Measurements from ENCODE around the gene LHX1. TPM values are rescaled to one million over a fixed set of nuclear protein-coding genes. Genes with fewer than 3 reads are reported as not detected.

Gene LHX1
- polyA plus RNA-seq, 1 donor (not counting 4 experiments of a cell fraction or from before 2014, with no cell fraction given) = 0.35 TPM

GRCh38 chr17:36972186-36972700, 35.0 kb downstream of the LHX1 start:
- no peak overlapping the region for H3K27ac ChIP-seq (ENCODE audit: control insufficient read depth, insufficient read depth, low read length)
- dilution Hi-C loops (cut with MboI; ENCODE audit: extremely low pct_ligation_motif_present, low sequenced_read_pairs) = no loop called here
- peaks cover 6% of the 10 kb centered on the region for H4K20me1 ChIP-seq (ENCODE audit: control insufficient read depth, extremely low read depth, insufficient read depth, low read length)
- H3K4me3 ChIP-seq (ENCODE audit: control insufficient read depth in 2 of 3, extremely low read depth in 1 of 3, insufficient read depth in 2 of 3, low read depth in 1 of 3, low read length in 3 of 3) = no peak overlapping the region
- no peak overlapping the region for H2AFZ ChIP-seq (ENCODE audit: control insufficient read depth, low read length)
- H3K9ac ChIP-seq (ENCODE audit: control insufficient read depth, extremely low read depth, insufficient read depth, low read length) = no peak overlapping the region
- no peak overlapping the region for H3K4me2 ChIP-seq (ENCODE audit: control insufficient read depth, extremely low read depth, insufficient read depth, low read depth, low read length)
- H3K4me1 ChIP-seq (ENCODE audit: control insufficient read depth, extremely low read depth, insufficient read depth, low read length) = peaks cover 19% of the 10 kb centered on the region
- peaks cover 34% of the 10 kb centered on the region for H3K79me2 ChIP-seq (ENCODE audit: control insufficient read depth, insufficient read depth, low read length)
- DNase-seq (ENCODE audit: low read depth, low spot score) (no peak), FAIRE-seq (no peak)
- H3K36me3 ChIP-seq (ENCODE audit: control insufficient read depth in 2 of 2, extremely low read depth in 1 of 2, insufficient read depth in 2 of 2, low read length in 2 of 2) = peaks cover 0 to 10% of the 10 kb centered on the region in 2 experiments
- no peak for TF ChIP-seq CTCF (optimal IDR thresholded peaks at IDR 0.05 in 1 of 3, IDR thresholded peaks at IDR 0.05 in 1 of 3, conservative IDR thresholded peaks at IDR 0.05 in 1 of 3; ENCODE audit: extremely low read depth in 1 of 3, insufficient read depth in 2 of 3, low read length in 3 of 3)
- TF ChIP-seq EZH2 (IDR thresholded peaks at IDR 0.05; ENCODE audit: low read length) = no peak
- no peaks in the 10 kb centered on the region for H3K9me3 ChIP-seq (ENCODE audit: control insufficient read depth, low read depth, low read length)
- no peaks in the 10 kb centered on the region for H3K9me1 ChIP-seq (ENCODE audit: control insufficient read depth, extremely low read depth, insufficient read depth, low read length)
- H3K27me3 ChIP-seq (ENCODE audit: control insufficient read depth, extremely low read depth, insufficient read depth, low read length) = no peaks in the 10 kb centered on the region

- Histone ChIP-seq H4K20me1 (ENCODE audit: control insufficient read depth, extremely low read depth, insufficient read depth, low read length) (peaks cover 3% of the 10 kb centered on the region), H3K9me3 (ENCODE audit: control insufficient read depth, low read depth, low read length) (no peaks in the 10 kb centered on the region), H3K4me2 (ENCODE audit: control insufficient read depth, extremely low read depth, insufficient read depth, low read depth, low read length) (no peak overlapping the region), H3K4me3 (ENCODE audit: control insufficient read depth in 2 of 3, extremely low read depth in 1 of 3, insufficient read depth in 2 of 3, low read depth in 1 of 3, low read length in 3 of 3) (no peak overlapping the region), H3K9me1 (ENCODE audit: control insufficient read depth, extremely low read depth, insufficient read depth, low read length) (no peaks in the 10 kb centered on the region), H3K36me3 (ENCODE audit: control insufficient read depth in 2 of 2, extremely low read depth in 1 of 2, insufficient read depth in 2 of 2, low read length in 2 of 2) (peaks cover 0 to 10% of the 10 kb centered on the region in 2 experiments), H3K4me1 (ENCODE audit: control insufficient read depth, extremely low read depth, insufficient read depth, low read length) (peaks cover 19% of the 10 kb centered on the region), H3K9ac (ENCODE audit: control insufficient read depth, extremely low read depth, insufficient read depth, low read length) (no peak overlapping the region), H2AFZ (ENCODE audit: control insufficient read depth, low read length) (no peak overlapping the region), H3K79me2 (ENCODE audit: control insufficient read depth, insufficient read depth, low read length) (peaks cover 32% of the 10 kb centered on the region), H3K27me3 (ENCODE audit: control insufficient read depth, extremely low read depth, insufficient read depth, low read length) (no peaks in the 10 kb centered on the region), H3K27ac (ENCODE audit: control insufficient read depth, insufficient read depth, low read length) (no peak overlapping the region)
- FAIRE-seq (no peak), DNase-seq (ENCODE audit: low read depth, low spot score) (no peak)
- dilution Hi-C loops (cut with MboI; ENCODE audit: extremely low pct_ligation_motif_present, low sequenced_read_pairs) = no loop called here
- no peak for TF ChIP-seq EZH2 (IDR thresholded peaks at IDR 0.05; ENCODE audit: low read length)
- TF ChIP-seq CTCF (optimal IDR thresholded peaks at IDR 0.05 in 1 of 3, IDR thresholded peaks at IDR 0.05 in 1 of 3, conservative IDR thresholded peaks at IDR 0.05 in 1 of 3; ENCODE audit: extremely low read depth in 1 of 3, insufficient read depth in 2 of 3, low read length in 3 of 3) = no peak
These were observed 35.6 kb downstream of the LHX1 start for GRCh38 chr17:36972905-36973304.
